Lung microvascular endothelial cell (primary cell): ENCODE results near the gene KIAA0753. TPM values are rescaled to one million over a fixed set of nuclear protein-coding genes. Genes with fewer than 3 reads are reported as not detected.

Experiments
- DNase-seq, 2 donors: peaks; one replicate each; pipeline versions ENCODE4 v3.0.0 to v3.0.0-alpha.2; 2010; ENCODE audit warnings: low read depth in 2 of 2
- total RNA-seq: library from RNA; depleted of rRNA; stranded (reverse); fragments of >200 nt; gene quantifications from 2 replicates; pipeline ENCODE4 v1.2.1, GENCODE V29; 2014

Gene KIAA0753
- total RNA-seq, 1 donor from 2014 or later = 7.7 TPM

GRCh38 chr17:6641247-6641863 is 844 bp upstream of the KIAA0753 start:
- no peak for DNase-seq

DNA sequence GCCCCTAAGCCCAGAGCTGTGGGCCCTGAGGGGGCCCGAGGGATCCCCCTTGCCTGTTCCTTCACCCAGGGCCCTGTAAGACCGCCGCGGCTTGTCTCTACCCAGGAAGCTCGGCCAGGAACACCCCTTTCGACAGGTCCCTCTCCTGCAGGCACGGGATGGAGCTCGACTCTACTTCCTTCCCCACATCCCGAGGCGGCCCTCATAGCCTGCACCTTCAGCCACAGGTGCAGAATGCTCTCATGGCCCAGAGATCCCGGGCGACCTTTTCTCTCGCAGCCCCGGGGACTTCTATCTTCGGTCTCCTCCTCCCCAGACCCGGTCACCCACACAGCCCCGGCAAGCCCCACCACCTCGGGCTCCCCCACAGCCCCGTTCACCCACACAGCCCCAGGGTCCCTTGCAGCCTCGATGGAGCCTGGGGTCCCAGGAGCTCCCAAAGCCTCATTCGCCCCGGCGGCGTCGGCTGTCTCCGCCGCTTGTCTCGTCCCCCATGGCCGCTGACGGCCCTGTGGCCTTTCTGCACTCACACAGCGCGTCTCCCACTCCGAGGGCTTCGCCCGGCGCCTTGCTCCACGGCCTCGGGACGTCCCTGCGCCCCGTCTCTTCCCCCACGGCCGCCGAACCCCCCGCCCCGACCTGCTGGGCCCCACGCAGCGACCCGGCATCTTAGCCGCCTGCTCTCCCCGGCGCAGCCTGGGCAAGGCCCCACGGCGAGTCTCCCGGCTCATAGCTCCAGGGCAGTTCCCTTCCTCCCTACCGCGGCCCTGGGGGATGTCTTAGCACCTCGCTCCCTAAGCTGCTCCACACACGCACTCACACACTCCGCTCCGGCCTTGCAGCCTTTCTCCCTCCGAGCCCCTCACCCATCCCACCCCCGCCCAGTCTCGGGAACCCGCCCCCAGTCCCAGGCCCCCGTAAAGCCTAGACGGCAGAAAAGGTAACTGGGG is 650 bp downstream of the KIAA0753 start:
- DNase-seq = peak; percentile 29 to 55

GRCh38 chr17:6639014-6639585 is 1.4 kb downstream of the KIAA0753 start:
- no peak for DNase-seq

GRCh38 chr17:6638046-6638908 is 2.2 kb downstream of the KIAA0753 start:
- DNase-seq = no peak

GRCh38 chr17:6637458-6637840 is 3.1 kb downstream of the KIAA0753 start:
- no peak for DNase-seq

- no peak for DNase-seq
These were observed 3.7 kb downstream of the KIAA0753 start for GRCh38 chr17:6636616-6637457.

DNA sequence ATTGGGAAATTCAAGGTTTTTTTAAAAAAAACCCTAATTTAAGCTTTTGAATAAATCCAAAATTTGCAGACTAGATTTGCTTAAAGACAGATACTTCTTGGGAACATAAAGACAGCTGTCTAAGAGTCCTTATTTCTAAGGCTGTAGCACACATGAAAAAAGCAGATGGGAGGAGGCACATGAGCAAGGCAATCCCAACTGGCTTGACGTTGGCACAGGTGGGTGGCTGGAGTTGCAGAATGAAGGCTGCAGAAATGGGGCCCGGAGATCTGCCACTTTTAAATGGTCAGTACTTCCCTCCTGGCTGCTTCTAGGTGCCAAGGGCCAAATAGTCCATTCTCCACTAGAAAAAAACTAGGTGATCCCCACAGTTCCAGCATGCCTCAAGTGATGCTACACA is 4.4 kb downstream of the KIAA0753 start:
- no peak for DNase-seq

DNA sequence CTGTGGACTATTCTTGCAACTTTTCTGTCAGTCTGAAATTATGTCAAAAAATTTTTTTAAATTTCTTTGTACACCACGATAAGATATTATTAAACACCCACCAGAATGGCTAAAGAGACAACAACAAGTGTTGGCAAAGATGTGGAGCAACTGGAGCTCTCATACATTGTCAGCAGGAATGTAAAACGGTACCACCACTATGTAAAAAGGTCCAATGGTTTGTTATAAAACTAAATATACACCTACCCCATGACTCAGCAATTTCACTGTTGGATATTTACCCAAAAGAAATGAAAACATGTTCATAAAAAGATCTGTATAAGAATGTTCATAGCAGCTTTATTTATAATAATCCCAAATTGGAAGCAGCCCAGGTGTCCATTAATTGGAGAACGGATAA is 7.2 kb downstream of the KIAA0753 start:
- no peak for DNase-seq

DNA sequence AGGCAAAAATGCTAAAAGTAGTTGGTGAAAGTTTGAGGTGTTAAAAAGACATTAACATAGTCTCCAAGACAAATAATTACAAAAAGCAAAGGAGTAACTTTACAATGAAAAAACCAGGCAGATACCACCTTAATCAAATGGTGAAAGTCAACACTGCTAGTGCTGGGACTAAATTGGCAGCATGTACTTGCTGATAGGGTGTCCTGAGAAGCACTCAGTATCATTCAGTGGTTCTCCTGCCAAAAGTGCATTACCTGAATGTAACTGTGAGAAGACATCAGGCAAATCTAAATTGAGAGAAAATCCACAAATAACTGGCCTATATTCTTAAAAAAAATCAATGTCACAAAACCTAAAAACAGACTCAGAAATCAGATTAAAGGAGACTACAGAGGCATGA is 8.0 kb downstream of the KIAA0753 start:
- no peak for DNase-seq

- DNase-seq = no peak
These were observed 10.1 kb downstream of the KIAA0753 start for GRCh38 chr17:6630390-6630789.

GRCh38 chr17:6627019-6627418 is 13.5 kb downstream of the KIAA0753 start:
- DNase-seq = peak in 1 of 2 donors; percentile 43

DNA sequence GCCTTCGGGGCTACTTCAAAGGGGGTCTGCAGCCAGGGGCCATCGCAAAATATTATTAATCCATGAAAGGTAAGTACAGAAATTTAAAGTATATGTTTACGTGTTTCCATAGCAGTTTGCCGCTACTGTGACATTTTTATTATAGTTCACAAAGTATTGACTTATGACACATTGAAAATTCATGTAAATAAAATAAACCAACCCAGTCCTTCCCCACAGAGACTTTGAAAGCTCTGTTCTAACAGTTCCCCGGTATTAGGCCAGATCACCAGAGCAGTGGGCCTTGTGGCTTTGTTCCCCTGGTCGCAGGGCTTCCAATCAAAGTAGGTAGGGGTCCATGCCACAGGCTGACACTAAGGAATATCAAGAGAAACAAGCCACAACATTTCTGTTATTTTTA is 13.9 kb downstream of the KIAA0753 start:
- DNase-seq = no peak

DNA sequence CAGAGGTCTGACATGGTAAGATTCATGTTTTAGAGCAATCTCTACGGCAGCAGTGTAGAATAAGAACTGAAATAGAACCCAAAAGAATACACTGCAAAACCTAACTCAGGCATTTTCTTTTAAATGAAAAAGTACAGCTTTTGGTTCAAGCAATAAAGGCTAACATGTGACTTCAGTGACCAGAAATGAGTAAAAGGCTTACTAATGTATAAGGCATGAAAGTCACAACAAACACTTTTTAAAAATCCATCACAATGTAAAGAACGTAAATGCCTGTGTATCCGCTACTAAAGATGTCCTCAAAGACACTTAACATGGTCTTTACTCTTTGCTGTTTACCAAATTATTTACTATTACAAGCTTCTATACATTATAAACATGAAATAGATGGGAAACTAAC is 16.6 kb downstream of the KIAA0753 start:
- DNase-seq = no peak

- no peak for DNase-seq
These were observed 29.3 kb downstream of the KIAA0753 start for GRCh38 chr17:6611231-6611630.

- DNase-seq = no peak
These were observed 30.5 kb downstream of the KIAA0753 start for GRCh38 chr17:6610011-6610410.

DNA sequence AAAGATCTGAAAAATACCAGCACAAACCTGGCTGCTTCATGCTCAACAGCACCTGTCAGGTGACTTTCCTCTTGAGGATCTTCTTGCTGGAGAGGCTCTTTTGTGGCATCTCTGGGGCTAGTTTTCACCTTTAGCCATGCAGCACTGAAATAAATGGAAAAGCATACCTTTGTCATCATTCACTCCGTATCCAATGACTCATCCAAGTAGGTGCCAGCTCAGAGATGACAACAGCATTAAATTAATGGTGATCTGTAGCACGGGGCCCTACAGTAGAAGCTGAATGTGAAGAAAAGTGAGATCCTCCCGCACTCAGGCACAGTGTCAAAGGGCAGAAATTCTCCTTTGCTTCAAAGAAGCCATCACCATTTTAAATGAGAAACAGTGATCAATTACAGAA is 32.2 kb downstream of the KIAA0753 start:
- DNase-seq = peak in 1 of 2 donors; percentile 10

DNA sequence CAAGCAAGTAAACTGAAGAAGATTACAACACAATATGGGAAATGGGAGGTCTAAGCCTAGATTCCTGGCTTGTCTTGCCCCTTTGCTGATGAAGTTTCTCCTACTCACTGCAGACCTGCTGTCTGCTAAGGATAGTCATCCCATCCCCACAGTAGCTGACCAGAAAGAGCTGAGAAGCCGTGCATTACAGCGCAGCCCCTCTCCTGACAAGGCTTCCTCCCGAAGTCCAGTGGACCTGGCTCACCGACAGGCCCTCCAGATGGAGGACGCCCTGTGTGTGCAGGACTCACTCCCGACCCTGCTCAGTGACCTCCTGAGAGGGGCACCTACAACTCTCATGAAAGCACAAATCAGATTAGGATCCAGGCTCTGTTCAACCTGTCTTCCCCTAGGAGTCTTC is 35.4 kb downstream of the KIAA0753 start:
- no peak for DNase-seq

GRCh38 chr17:6603744-6604325 is 36.7 kb downstream of the KIAA0753 start:
- peak in 1 of 2 donors; percentile 15 for DNase-seq

GRCh38 chr17:6602141-6602540 is 38.4 kb downstream of the KIAA0753 start:
- DNase-seq = no peak

GRCh38 chr17:6599364-6599763 is 41.1 kb downstream of the KIAA0753 start:
- DNase-seq = peak; percentile 28 to 45
